ENCODE results near the gene TREX2. TPM values are rescaled to one million over a fixed set of nuclear protein-coding genes. Genes with fewer than 3 reads are reported as not detected.

The TREX2 gene
- total RNA-seq, 1 experiment from 2014 or later = 2.9 TPM

GRCh38 chrX:153420851-153421599, 24.8 kb downstream of the TREX2 start (continued):
- TF ChIP-seq, protein P1, sequence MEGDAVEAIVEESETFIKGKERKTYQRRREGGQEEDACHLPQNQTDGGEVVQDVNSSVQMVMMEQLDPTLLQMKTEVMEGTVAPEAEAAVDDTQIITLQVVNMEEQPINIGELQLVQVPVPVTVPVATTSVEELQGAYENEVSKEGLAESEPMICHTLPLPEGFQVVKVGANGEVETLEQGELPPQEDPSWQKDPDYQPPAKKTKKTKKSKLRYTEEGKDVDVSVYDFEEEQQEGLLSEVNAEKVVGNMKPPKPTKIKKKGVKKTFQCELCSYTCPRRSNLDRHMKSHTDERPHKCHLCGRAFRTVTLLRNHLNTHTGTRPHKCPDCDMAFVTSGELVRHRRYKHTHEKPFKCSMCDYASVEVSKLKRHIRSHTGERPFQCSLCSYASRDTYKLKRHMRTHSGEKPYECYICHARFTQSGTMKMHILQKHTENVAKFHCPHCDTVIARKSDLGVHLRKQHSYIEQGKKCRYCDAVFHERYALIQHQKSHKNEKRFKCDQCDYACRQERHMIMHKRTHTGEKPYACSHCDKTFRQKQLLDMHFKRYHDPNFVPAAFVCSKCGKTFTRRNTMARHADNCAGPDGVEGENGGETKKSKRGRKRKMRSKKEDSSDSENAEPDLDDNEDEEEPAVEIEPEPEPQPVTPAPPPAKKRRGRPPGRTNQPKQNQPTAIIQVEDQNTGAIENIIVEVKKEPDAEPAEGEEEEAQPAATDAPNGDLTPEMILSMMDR (IDR thresholded peaks at IDR 0.05 in 2 of 3, conservative IDR thresholded peaks at IDR 0.05 in 1 of 3; ENCODE audit: borderline replicate concordance in 1 of 3, insufficient read depth in 1 of 3, low read depth in 2 of 3, low read length in 2 of 3) = no peak
- no peak for TF ChIP-seq FOSL1 (IDR thresholded peaks at IDR 0.05; ENCODE audit: low read depth)

GRCh38 chrX:153417637-153418036, 28.2 kb downstream of the TREX2 start:
- no peaks in the 10 kb centered on the region for H3K9me3 ChIP-seq (ENCODE audit: control insufficient read depth in 1 of 2, insufficient read depth in 1 of 2, low read depth in 1 of 2, low read length in 2 of 2)
- no peak overlapping the region for H3K27ac ChIP-seq (ENCODE audit: low read depth, low read length)
- intact Hi-C loops (cut with micrococcal nuclease) = no loop called here
- DNase-seq (ENCODE audit: low read depth, low spot score) (no peak), ATAC-seq (no peak)
- BruUV-seq (replicated peaks) = no TSS peak
- no peak overlapping the region for H2AFZ ChIP-seq (ENCODE audit: low read depth, low read length, poor library complexity, severe bottlenecking)
- ChIA-PET CTCF (interaction anchor here (1.0 kb wide), 1 partner anchor 251 kb away, joined by 3 read pairs; no protein-coding TSS in a partner anchor), POLR2A (no interaction called here), RAD21 (ENCODE audit: low non-redundant PET in 1 of 2, low total read pairs in 2 of 2, uncharacterized antibody in 2 of 2, unreplicated experiment in 2 of 2) (no interaction called here)
- no peak overlapping the region for H3K9ac ChIP-seq (ENCODE audit: low read length)
- no peak overlapping the region for H3K4me3 ChIP-seq (replicated peaks in 1 of 2; ENCODE audit: low read depth in 1 of 2, low read length in 2 of 2)
- H3K4me2 ChIP-seq (ENCODE audit: low read length) = no peak overlapping the region
- TF ChIP-seq ZNF274 (IDR thresholded peaks at IDR 0.05; ENCODE audit: low read depth, low read length) = no peak
- TF ChIP-seq SP1 (IDR thresholded peaks at IDR 0.05; ENCODE audit: low read depth) = no peak
- no peak for TF ChIP-seq REST (IDR thresholded peaks at IDR 0.05; ENCODE audit: low read depth)
- no peak for TF ChIP-seq YY1 (IDR thresholded peaks at IDR 0.05; ENCODE audit: extremely low read depth, insufficient replicate concordance, low read depth, low read length)
- no peak for TF ChIP-seq FOSL1 (IDR thresholded peaks at IDR 0.05; ENCODE audit: low read depth)
- no peak for TF ChIP-seq EGR1 (IDR thresholded peaks at IDR 0.05; ENCODE audit: low read depth)
- TF ChIP-seq EZH2 (IDR thresholded peaks at IDR 0.05) = no peak
- TF ChIP-seq, protein P1 (IDR thresholded peaks at IDR 0.05 in 2 of 3, conservative IDR thresholded peaks at IDR 0.05 in 1 of 3; ENCODE audit: borderline replicate concordance in 1 of 3, insufficient read depth in 1 of 3, low read depth in 2 of 3, low read length in 2 of 3) = no peak
- TF ChIP-seq MAX (IDR thresholded peaks at IDR 0.05) = no peak
- TF ChIP-seq CEBPB (IDR thresholded peaks at IDR 0.05; ENCODE audit: low read depth) = no peak
- no peak for TF ChIP-seq EZH2phosphoT487 (IDR thresholded peaks at IDR 0.05; ENCODE audit: borderline replicate concordance)
- no peak for TF ChIP-seq CBX3 (IDR thresholded peaks at IDR 0.05; ENCODE audit: low read depth)
- no peak for TF ChIP-seq POLR2AphosphoS5 (IDR thresholded peaks at IDR 0.05; ENCODE audit: low read depth, low read length)
- no peaks in the 10 kb centered on the region for H3K36me3 ChIP-seq (ENCODE audit: control insufficient read depth in 1 of 2, insufficient read depth in 2 of 2, low read length in 2 of 2)
- no peaks in the 10 kb centered on the region for H4K20me1 ChIP-seq (ENCODE audit: insufficient read depth)
- no peaks in the 10 kb centered on the region for H3K27me3 ChIP-seq (ENCODE audit: insufficient read depth, low read length)
- no peaks in the 10 kb centered on the region for H3K9me2 ChIP-seq (ENCODE audit: insufficient read depth)
- H3K4me1 ChIP-seq (ENCODE audit: control insufficient read depth in 1 of 2, insufficient read depth in 2 of 2, low read length in 2 of 2) = no peaks in the 10 kb centered on the region
- no peaks in the 10 kb centered on the region for H3K79me2 ChIP-seq (ENCODE audit: insufficient read depth, low read length)
